ENCODE results near the gene LGALS8.

- TF ChIP-seq, protein P1, sequence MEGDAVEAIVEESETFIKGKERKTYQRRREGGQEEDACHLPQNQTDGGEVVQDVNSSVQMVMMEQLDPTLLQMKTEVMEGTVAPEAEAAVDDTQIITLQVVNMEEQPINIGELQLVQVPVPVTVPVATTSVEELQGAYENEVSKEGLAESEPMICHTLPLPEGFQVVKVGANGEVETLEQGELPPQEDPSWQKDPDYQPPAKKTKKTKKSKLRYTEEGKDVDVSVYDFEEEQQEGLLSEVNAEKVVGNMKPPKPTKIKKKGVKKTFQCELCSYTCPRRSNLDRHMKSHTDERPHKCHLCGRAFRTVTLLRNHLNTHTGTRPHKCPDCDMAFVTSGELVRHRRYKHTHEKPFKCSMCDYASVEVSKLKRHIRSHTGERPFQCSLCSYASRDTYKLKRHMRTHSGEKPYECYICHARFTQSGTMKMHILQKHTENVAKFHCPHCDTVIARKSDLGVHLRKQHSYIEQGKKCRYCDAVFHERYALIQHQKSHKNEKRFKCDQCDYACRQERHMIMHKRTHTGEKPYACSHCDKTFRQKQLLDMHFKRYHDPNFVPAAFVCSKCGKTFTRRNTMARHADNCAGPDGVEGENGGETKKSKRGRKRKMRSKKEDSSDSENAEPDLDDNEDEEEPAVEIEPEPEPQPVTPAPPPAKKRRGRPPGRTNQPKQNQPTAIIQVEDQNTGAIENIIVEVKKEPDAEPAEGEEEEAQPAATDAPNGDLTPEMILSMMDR (conservative IDR thresholded peaks at IDR 0.05; ENCODE audit: low read depth, low read length): no peak
- TF ChIP-seq EZH2 (IDR thresholded peaks at IDR 0.05; ENCODE audit: borderline replicate concordance, low read depth, low read length, poor library complexity, severe bottlenecking): no peak
Observed at GRCh38 chr1:236508593-236509027, 15.2 kb upstream of the LGALS8 start.

All from A673 (cell line).